WI38 (cell line): Measurements from ENCODE around the gene FAM184B.
"Not testable (repeated sequence)": the region's sequence is repeated elsewhere in the genome, so short reads cannot be mapped to it uniquely, and the experiment has no call there.

ENCODE experiments used
- H3K4me3 ChIP-seq: 2 replicates; pipeline ENCODE4 v1.5.1; 2011; ENCODE audit warnings: low read depth, mild to moderate bottlenecking, control low read depth, low read length
- CTCF ChIP-seq: IDR thresholded peaks from 2 replicates; pipeline ENCODE4 v1.5.1; 2012; ENCODE audit warnings: low read depth, mild to moderate bottlenecking, control low read depth, low read length

The FAM184B gene

GRCh38 chr4:17667253-17667652 lies 114.2 kb downstream of the FAM184B start:
- TF ChIP-seq CTCF = no peak
- H3K4me3 ChIP-seq = no peak overlapping the region

- no peak overlapping the region for H3K4me3 ChIP-seq
- TF ChIP-seq CTCF = no peak
Observed at GRCh38 chr4:17665852-17666251, 115.6 kb downstream of the FAM184B start.

GRCh38 chr4:17665346-17665745 lies 116.1 kb downstream of the FAM184B start:
- TF ChIP-seq CTCF = no peak
- no peak overlapping the region for H3K4me3 ChIP-seq

- no peak for TF ChIP-seq CTCF
- no peak overlapping the region for H3K4me3 ChIP-seq
Observed at GRCh38 chr4:17664755-17665154, 116.7 kb downstream of the FAM184B start.

GRCh38 chr4:17662694-17663093 lies 118.7 kb downstream of the FAM184B start:
- TF ChIP-seq CTCF = no peak
- H3K4me3 ChIP-seq = no peak overlapping the region

GRCh38 chr4:17659196-17659595 lies 122.2 kb downstream of the FAM184B start:
- not testable (repeated sequence) for H3K4me3 ChIP-seq

- TF ChIP-seq CTCF = no peak
- H3K4me3 ChIP-seq = no peak overlapping the region
Observed at GRCh38 chr4:17657849-17658248, 123.6 kb downstream of the FAM184B start.

GRCh38 chr4:17657090-17657489 lies 124.3 kb downstream of the FAM184B start:
- no peak overlapping the region for H3K4me3 ChIP-seq
- no peak for TF ChIP-seq CTCF
